GM13977 (cell line): ENCODE results near the gene ALLC.

Experiments
- DNase-seq: peaks from one replicate; pipeline ENCODE4 v3.0.0; 2012; ENCODE audit warnings: low spot score
- in situ Hi-C: fragments of 300-500 bp; cut with MboI; formaldehyde crosslinking; loops from one replicate; pipeline ENCODE4 v1.12.0; 2022; ENCODE audit warnings: low sequenced_read_pairs, low pct_unique_long_range_greater_than_20kb, mixed read lengths, inconsistent platforms; ENCODE audit not compliant: unreplicated experiment
- TF ChIP-seq, protein P1 (sequence below): IDR thresholded peaks from 2 replicates; pipeline ENCODE4 v1.5.1; 2012; ENCODE audit warnings: mild to moderate bottlenecking, control low read depth; ENCODE audit not compliant: insufficient read depth; ENCODE audit errors: extremely low read depth, missing control alignments

Gene ALLC

GRCh38 chr2:3627500-3628100 lies 30.4 kb upstream of the ALLC start:
- DNase-seq, result no peak
- TF ChIP-seq, protein P1, sequence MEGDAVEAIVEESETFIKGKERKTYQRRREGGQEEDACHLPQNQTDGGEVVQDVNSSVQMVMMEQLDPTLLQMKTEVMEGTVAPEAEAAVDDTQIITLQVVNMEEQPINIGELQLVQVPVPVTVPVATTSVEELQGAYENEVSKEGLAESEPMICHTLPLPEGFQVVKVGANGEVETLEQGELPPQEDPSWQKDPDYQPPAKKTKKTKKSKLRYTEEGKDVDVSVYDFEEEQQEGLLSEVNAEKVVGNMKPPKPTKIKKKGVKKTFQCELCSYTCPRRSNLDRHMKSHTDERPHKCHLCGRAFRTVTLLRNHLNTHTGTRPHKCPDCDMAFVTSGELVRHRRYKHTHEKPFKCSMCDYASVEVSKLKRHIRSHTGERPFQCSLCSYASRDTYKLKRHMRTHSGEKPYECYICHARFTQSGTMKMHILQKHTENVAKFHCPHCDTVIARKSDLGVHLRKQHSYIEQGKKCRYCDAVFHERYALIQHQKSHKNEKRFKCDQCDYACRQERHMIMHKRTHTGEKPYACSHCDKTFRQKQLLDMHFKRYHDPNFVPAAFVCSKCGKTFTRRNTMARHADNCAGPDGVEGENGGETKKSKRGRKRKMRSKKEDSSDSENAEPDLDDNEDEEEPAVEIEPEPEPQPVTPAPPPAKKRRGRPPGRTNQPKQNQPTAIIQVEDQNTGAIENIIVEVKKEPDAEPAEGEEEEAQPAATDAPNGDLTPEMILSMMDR, result no peak
- in situ Hi-C loops, result no loop called here

DNA sequence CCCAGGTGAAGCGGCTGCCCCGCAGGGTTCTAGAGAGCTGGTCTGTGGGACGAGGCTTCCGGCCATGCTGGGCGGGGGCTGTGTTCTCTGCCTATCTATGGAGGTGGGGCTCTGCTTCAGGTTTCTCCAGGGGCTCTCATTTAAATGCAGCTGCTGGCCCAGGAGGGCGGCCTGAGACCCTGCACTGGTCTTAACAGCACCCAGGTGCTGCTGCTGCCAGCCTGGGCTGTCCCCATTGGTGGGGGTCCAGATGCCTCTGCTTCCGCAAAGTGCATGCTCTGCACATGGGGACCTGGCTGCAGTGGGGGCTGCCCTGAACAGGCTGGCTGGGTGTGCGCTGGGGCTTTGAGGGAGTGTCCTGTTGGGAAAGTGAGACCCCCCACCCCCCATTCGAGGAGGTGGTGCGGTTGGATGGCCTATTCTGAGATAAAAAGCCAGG lies 29.7 kb upstream of the ALLC start:
- no peak for DNase-seq
- in situ Hi-C loops, result no loop called here
- TF ChIP-seq, protein P1, result no peak

DNA sequence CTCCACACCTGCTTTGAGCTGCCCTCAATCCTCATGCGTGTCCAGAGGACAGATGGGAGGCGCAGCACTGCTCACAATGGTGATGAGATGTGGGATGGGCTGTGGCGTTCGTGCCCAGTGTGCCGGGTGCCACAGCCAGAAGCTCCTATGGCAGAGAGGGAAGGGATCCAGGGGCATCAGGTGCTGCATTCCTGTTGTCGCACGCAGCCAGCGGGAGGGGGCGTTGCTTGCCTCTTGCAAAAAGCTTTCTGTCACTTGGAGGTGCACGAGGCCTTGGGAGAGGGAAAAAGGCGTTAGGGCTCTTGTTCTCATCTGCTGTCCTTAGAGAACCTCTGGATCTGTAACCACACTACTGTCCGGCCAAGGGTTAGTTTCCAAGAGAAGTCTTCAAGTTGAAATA lies 29.2 kb upstream of the ALLC start:
- no peak for DNase-seq
- TF ChIP-seq, protein P1, result no peak
- in situ Hi-C loops, result no loop called here

- TF ChIP-seq, protein P1, result no peak
- in situ Hi-C loops, result no loop called here
- no peak for DNase-seq
Measured at GRCh38 chr2:3630631-3631030, 27.4 kb upstream of the ALLC start.

GRCh38 chr2:3631161-3631850 lies 26.7 kb upstream of the ALLC start:
- DNase-seq, result no peak
- in situ Hi-C loops, result no loop called here
- TF ChIP-seq, protein P1, result no peak

DNA sequence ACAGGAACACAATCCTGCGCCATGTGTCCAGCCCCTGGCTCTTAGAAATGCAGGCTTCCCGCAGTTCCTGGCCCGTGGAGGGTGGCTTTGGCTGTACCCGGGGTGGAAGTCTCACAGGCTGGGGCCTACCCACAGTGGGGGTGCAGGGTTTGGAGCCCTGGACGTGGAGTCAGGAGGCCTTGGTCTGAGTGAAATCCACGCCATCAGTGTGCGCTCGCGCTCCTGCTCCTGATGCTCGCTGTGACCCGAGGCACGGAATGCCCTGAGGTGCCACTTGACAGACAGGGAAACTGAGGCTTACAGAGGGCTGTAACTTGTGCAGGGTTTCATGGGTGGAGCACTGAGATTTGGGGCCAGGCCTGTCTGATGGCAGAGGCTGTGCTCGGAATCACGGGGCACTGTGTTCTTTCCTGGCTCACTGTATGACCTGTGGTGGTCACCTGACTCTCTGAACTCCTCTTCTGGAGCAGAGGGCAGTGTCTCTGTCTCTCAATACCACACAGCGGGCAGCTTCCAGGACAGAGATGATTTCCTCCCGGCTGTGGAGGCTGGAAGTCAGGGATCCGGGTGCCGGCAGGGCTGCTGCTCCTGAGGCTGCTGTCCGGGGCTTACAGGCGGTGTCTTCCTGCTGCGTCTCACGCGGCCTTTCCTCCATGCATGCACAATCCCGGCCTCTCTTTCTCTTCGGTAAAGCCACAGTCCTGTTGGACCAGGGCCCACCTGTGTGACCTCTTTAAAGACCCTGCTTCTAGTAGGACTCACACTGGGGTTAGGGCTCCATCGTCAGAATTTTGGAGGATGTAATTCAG lies 25.9 kb upstream of the ALLC start:
- DNase-seq, result no peak
- TF ChIP-seq, protein P1, result no peak
- in situ Hi-C loops, result no loop called here
